ENCODE data around the gene PLA2G2E.

Gene PLA2G2E

GRCh38 chr1:19923953-19924346, 533 bp upstream of the PLA2G2E start:
- in situ Hi-C loops (cut with HindIII; ENCODE audit: low sequenced_read_pairs), result no loop called here
- no peak for DNase-seq (ENCODE audit: low read depth, low spot score)
- no peak for TF ChIP-seq CTCF (IDR thresholded peaks at IDR 0.05; ENCODE audit: low read depth, low read length)
- no peak overlapping the region for H3K4me3 ChIP-seq (ENCODE audit: low read depth, low read length)

GRCh38 chr1:19922015-19922688, 1.3 kb downstream of the PLA2G2E start:
- no peak for DNase-seq (ENCODE audit: low read depth, low spot score)
- no peak overlapping the region for H3K4me3 ChIP-seq (ENCODE audit: low read depth, low read length)
- TF ChIP-seq CTCF (IDR thresholded peaks at IDR 0.05; ENCODE audit: low read depth, low read length), result no peak
- in situ Hi-C loops (cut with HindIII; ENCODE audit: low sequenced_read_pairs), result no loop called here

- H3K4me3 ChIP-seq (ENCODE audit: low read depth, low read length), result no peak overlapping the region
- TF ChIP-seq CTCF (IDR thresholded peaks at IDR 0.05; ENCODE audit: low read depth, low read length), result no peak
- no peak for DNase-seq (ENCODE audit: low read depth, low spot score)
- in situ Hi-C loops (cut with HindIII; ENCODE audit: low sequenced_read_pairs), result no loop called here
Observed at GRCh38 chr1:19921310-19921709, 2.1 kb downstream of the PLA2G2E start.

- DNase-seq (ENCODE audit: low read depth, low spot score), result no peak
- no peak for TF ChIP-seq CTCF (IDR thresholded peaks at IDR 0.05; ENCODE audit: low read depth, low read length)
- H3K4me3 ChIP-seq (ENCODE audit: low read depth, low read length), result no peak overlapping the region
- in situ Hi-C loops (cut with HindIII; ENCODE audit: low sequenced_read_pairs), result no loop called here
Observed at GRCh38 chr1:19920132-19920710, 3.2 kb downstream of the PLA2G2E start.

- no peak overlapping the region for H3K4me3 ChIP-seq (ENCODE audit: low read depth, low read length)
- TF ChIP-seq CTCF (IDR thresholded peaks at IDR 0.05; ENCODE audit: low read depth, low read length), result peak; percentile 92
- DNase-seq (ENCODE audit: low read depth, low spot score), result peak; percentile 78
- in situ Hi-C loops (cut with HindIII; ENCODE audit: low sequenced_read_pairs), result no loop called here
Observed at GRCh38 chr1:19918057-19918456, 5.4 kb downstream of the PLA2G2E start.

- no peak for DNase-seq (ENCODE audit: low read depth, low spot score)
- H3K4me3 ChIP-seq (ENCODE audit: low read depth, low read length), result no peak overlapping the region
- TF ChIP-seq CTCF (IDR thresholded peaks at IDR 0.05; ENCODE audit: low read depth, low read length), result no peak
- in situ Hi-C loops (cut with HindIII; ENCODE audit: low sequenced_read_pairs), result no loop called here
Observed at GRCh38 chr1:19910650-19911049, 12.8 kb downstream of the PLA2G2E start.
